Loucy (cell line): ENCODE measurements around the gene PTGDS.

Experiments used
- CTCF ChIP-seq: fragments of 200-600 bp; sonication (generic); conservative IDR thresholded peaks from 2 replicates; pipeline ENCODE4 v1.5.1; 2014; ENCODE audit warnings: mild to moderate bottlenecking, antibody characterized with exemption, low read length
- EZH2phosphoT487 ChIP-seq: fragments of 200-600 bp; IDR thresholded peaks from 2 replicates; pipeline ENCODE4 v1.6.1; 2018; ENCODE audit warnings: antibody characterized with exemption, mild to moderate bottlenecking, moderate library complexity, borderline replicate concordance

DNA sequence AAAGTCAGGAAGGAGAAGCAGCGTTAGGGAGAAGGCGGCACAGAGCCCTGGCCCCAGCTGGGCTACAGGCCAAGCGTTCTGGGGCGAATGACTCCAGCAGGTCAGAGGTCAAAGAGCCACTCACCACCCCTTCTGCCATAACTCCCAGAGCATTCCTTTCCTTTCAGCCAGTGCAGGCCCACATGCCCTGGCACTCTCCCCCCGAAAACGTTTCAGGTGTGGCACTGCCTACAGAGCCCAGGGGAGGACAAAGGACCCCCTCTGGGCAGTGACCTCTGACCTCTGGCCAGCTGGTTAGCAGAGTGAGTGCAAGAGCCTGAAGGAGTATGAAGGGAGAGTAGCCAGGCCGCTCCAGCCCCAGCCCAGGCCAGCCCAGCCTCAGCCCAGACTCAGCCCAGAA, 45.9 kb downstream of the PTGDS start:
- no peak for TF ChIP-seq CTCF
- TF ChIP-seq EZH2phosphoT487, result no peak
